H9 (cell line): Measurements from ENCODE around the gene CXCL13. TPM values are rescaled to one million over a fixed set of nuclear protein-coding genes. Genes with fewer than 3 reads are reported as not detected.

ENCODE experiments used
- DNase-seq: peaks from one replicate; pipeline ENCODE4 v3.0.0-alpha.2; 2017
- H2AFZ ChIP-seq: one replicate; pipeline ENCODE4 v1.6.1; 2013; ENCODE audit warnings: mild to moderate bottlenecking, low read length, control low read depth, moderate library complexity
- H2AK5ac ChIP-seq: 2 replicates; pipeline ENCODE4 v1.6.1; 2013; ENCODE audit warnings: low read length, control low read depth, mixed read lengths; ENCODE audit not compliant: insufficient read length
- H2BK120ac ChIP-seq: one replicate; pipeline ENCODE4 v1.6.1; 2013; ENCODE audit warnings: low read depth, mild to moderate bottlenecking, low read length, control low read depth, inconsistent platforms; ENCODE audit not compliant: poor library complexity, severe bottlenecking
- H2BK12ac ChIP-seq: 2 replicates; pipeline ENCODE4 v1.6.1; 2013; ENCODE audit warnings: low read length, control low read depth, mixed read lengths, low read depth; ENCODE audit not compliant: insufficient read length
- H2BK15ac ChIP-seq: 2 replicates; pipeline ENCODE4 v1.6.1; 2013; ENCODE audit warnings: low read depth, low read length, control low read depth
- H2BK20ac ChIP-seq: one replicate; pipeline ENCODE4 v1.6.1; 2013; ENCODE audit warnings: low read depth, mild to moderate bottlenecking, low read length, control low read depth, inconsistent platforms; ENCODE audit not compliant: poor library complexity, severe bottlenecking
- H2BK5ac ChIP-seq: 2 replicates; pipeline ENCODE4 v1.6.1; 2013; ENCODE audit warnings: low read length, control low read depth, mixed read lengths; ENCODE audit not compliant: insufficient read length
- H3K14ac ChIP-seq: 2 replicates; pipeline ENCODE4 v1.6.1; 2013; ENCODE audit warnings: low read length, control low read depth; ENCODE audit not compliant: insufficient read depth
- H3K18ac ChIP-seq: 2 replicates; pipeline ENCODE4 v1.6.1; 2013; ENCODE audit warnings: low read depth, mild to moderate bottlenecking, mixed read lengths, low read length, control low read depth; ENCODE audit not compliant: insufficient read length
- H3K23ac ChIP-seq: 2 replicates; pipeline ENCODE4 v1.6.1; 2013; ENCODE audit warnings: low read length, control low read depth, mixed read lengths, low read depth; ENCODE audit not compliant: insufficient read length
- H3K23me2 ChIP-seq: 2 replicates; pipeline ENCODE4 v1.6.1; 2013; ENCODE audit warnings: low read depth, mild to moderate bottlenecking, mixed read lengths, low read length, control low read depth; ENCODE audit not compliant: insufficient read length, poor library complexity, severe bottlenecking
- H3K27ac ChIP-seq: 2 replicates; pipeline ENCODE4 v1.5.1; 2013; ENCODE audit warnings: low read length, control low read depth, mixed read lengths, low read depth; ENCODE audit not compliant: insufficient read length
- H3K27me3 ChIP-seq: 2 replicates; pipeline ENCODE4 v1.6.1; 2013; ENCODE audit warnings: low read length, control low read depth, inconsistent platforms; ENCODE audit not compliant: insufficient read depth
- H3K4ac ChIP-seq: 2 replicates; pipeline ENCODE4 v1.6.1; 2013; ENCODE audit warnings: low read depth, mild to moderate bottlenecking, control low read depth, inconsistent platforms, low read length, moderate library complexity
- H3K4me1 ChIP-seq: 2 replicates; pipeline ENCODE4 v1.6.1; 2013; ENCODE audit warnings: low read length, control low read depth, inconsistent platforms; ENCODE audit not compliant: insufficient read depth
- H3K4me2 ChIP-seq: 2 replicates; pipeline ENCODE4 v1.6.1; 2013; ENCODE audit warnings: low read length, control low read depth, mixed read lengths; ENCODE audit not compliant: insufficient read length, insufficient read depth
- H3K56ac ChIP-seq: 2 replicates; pipeline ENCODE4 v1.6.1; 2013; ENCODE audit warnings: low read depth, mild to moderate bottlenecking, mixed read lengths, low read length, control low read depth; ENCODE audit not compliant: insufficient read length
- H3K79me1 ChIP-seq: 2 replicates; pipeline ENCODE4 v1.6.1; 2013; ENCODE audit warnings: low read depth, mild to moderate bottlenecking, moderate library complexity, low read length, control low read depth, inconsistent platforms; ENCODE audit not compliant: insufficient read depth, poor library complexity, severe bottlenecking
- H3K79me2 ChIP-seq: 2 replicates; pipeline ENCODE4 v1.6.1; 2013; ENCODE audit warnings: low read length, control low read depth, inconsistent platforms; ENCODE audit not compliant: insufficient read depth
- H3K9ac ChIP-seq: 2 replicates; pipeline ENCODE4 v1.6.1; 2013; ENCODE audit warnings: low read length, control low read depth, mixed read lengths; ENCODE audit not compliant: insufficient read length; ENCODE audit errors: extremely low read depth
- H3K9me3 ChIP-seq: one replicate; pipeline ENCODE4 v1.6.1; 2013; ENCODE audit warnings: low read depth, low read length, inconsistent platforms; ENCODE audit not compliant: control insufficient read depth
- H3T11ph ChIP-seq: one replicate; pipeline ENCODE4 v1.6.1; 2013; ENCODE audit warnings: mild to moderate bottlenecking, low read length, control low read depth, inconsistent platforms
- H4K20me1 ChIP-seq: one replicate; pipeline ENCODE4 v1.6.1; 2013; ENCODE audit not compliant: control insufficient read depth, insufficient read length, insufficient read depth
- H4K5ac ChIP-seq: 2 replicates; pipeline ENCODE4 v1.6.1; 2013; ENCODE audit warnings: low read depth, mild to moderate bottlenecking, mixed read lengths, low read length, control low read depth; ENCODE audit not compliant: insufficient read length
- H4K8ac ChIP-seq: replicated peaks from 2 replicates; pipeline ENCODE4 v1.6.1; 2013; ENCODE audit warnings: low read length, control low read depth, mixed read lengths, low read depth; ENCODE audit not compliant: insufficient read length
- H4K91ac ChIP-seq: 2 replicates; pipeline ENCODE4 v1.6.1; 2013; ENCODE audit warnings: low read depth, mild to moderate bottlenecking, moderate library complexity, mixed read lengths, low read length, control low read depth; ENCODE audit not compliant: insufficient read length
- H3K27ac Mint-ChIP-seq, 3 experiments: 2 replicates in 2 of 3; 3 replicates in 1 of 3; pipeline ENCODE4 v1.8.0; 2020 to 2021; ENCODE audit warnings: mixed read lengths in 3 of 3, mild to moderate bottlenecking in 1 of 3, moderate library complexity in 1 of 3
- H3K27me3 Mint-ChIP-seq: 2 replicates; pipeline ENCODE4 v1.8.0; 2021; ENCODE audit warnings: low read depth, mild to moderate bottlenecking, moderate library complexity, mixed read lengths
- H3K36me3 Mint-ChIP-seq, 3 experiments: 2 replicates in 2 of 3; 3 replicates in 1 of 3; pipeline ENCODE4 v1.8.0; 2020 to 2021; ENCODE audit warnings: low read depth in 3 of 3, mixed read lengths in 3 of 3; ENCODE audit not compliant: insufficient read depth in 1 of 3
- H3K4me1 Mint-ChIP-seq, 2 experiments: 2 replicates each; pipeline ENCODE4 v1.8.0; 2020; ENCODE audit warnings: mixed read lengths in 2 of 2
- H3K4me3 Mint-ChIP-seq, 2 experiments: 2 replicates in 1 of 2; 3 replicates in 1 of 2; pipeline ENCODE4 v1.8.0; 2020 to 2021; ENCODE audit warnings: mild to moderate bottlenecking in 2 of 2, mixed read lengths in 2 of 2, moderate library complexity in 1 of 2
- H3K9me3 Mint-ChIP-seq, 2 experiments: 2 replicates in 1 of 2; 3 replicates in 1 of 2; pipeline ENCODE4 v1.8.0; 2020; ENCODE audit warnings: mild to moderate bottlenecking in 2 of 2, mixed read lengths in 2 of 2, moderate library complexity in 1 of 2
- WGBS: extraction: QIAGEN DNeasy Blood & Tissue Kit; methylation state at CpG from one replicate; pipeline ENCODE4 v1.1.7; 2013; ENCODE audit warnings: missing lambda C conversion rate, low lambda C conversion rate, mixed read lengths; ENCODE audit not compliant: insufficient read length; ENCODE audit errors: extremely low coverage; 5-methylcytosine and 5-hydroxymethylcytosine counted together
- total RNA-seq: library from RNA; stranded (reverse); gene quantifications from 2 replicates; pipeline ENCODE4 v1.2.1, GENCODE V29; 2021
- TF ChIP-seq, protein P1 (sequence below): fragments of 200-600 bp; sonication (generic); conservative IDR thresholded peaks from 3 replicates; pipeline ENCODE4 v1.8.0; 2021; ENCODE audit warnings: antibody characterized with exemption, mild to moderate bottlenecking

The CXCL13 gene
- total RNA-seq, 1 experiment from 2014 or later, result not detected

- Histone ChIP-seq H3K14ac (no peak overlapping the region), H4K8ac (no peak overlapping the region), H4K20me1 (no peaks in the 10 kb centered on the region), H3K4me2 (no peak overlapping the region), H4K5ac (no peak overlapping the region), H3K9ac (no peak overlapping the region), H3K23ac (no peak overlapping the region), H3K79me2 (no peaks in the 10 kb centered on the region), H2AK5ac (no peak overlapping the region), H3T11ph (no peak overlapping the region), H3K4me1 (peaks cover 4% of the 10 kb centered on the region; the same call in 1 of the 2 replicates), H4K91ac (no peak overlapping the region), H3K56ac (no peak overlapping the region), H3K27ac (no peak overlapping the region), H2AFZ (no peak overlapping the region), H2BK15ac (no peak overlapping the region), H3K18ac (no peak overlapping the region), H3K4ac (no peak overlapping the region), H3K79me1 (no peaks in the 10 kb centered on the region), H3K9me3 (no peaks in the 10 kb centered on the region), H2BK120ac (no peak overlapping the region), H2BK12ac (no peak overlapping the region), H2BK20ac (no peak overlapping the region), H3K23me2 (no peaks in the 10 kb centered on the region), H2BK5ac (no peak overlapping the region), H3K27me3 (no peaks in the 10 kb centered on the region)
- no CpG with 5 or more reads among the region's 7 CpGs for WGBS
- Mint-ChIP-seq H3K9me3 (no peaks in the 10 kb centered on the region), H3K4me1 (peaks cover 2 to 5% of the 10 kb centered on the region in 2 experiments; a peak in 3 of 4 replicates), H3K4me3 (no peak overlapping the region), H3K36me3 (no peaks in the 10 kb centered on the region), H3K27ac (no peak overlapping the region), H3K27me3 (no peaks in the 10 kb centered on the region)
- DNase-seq, result no peak
- TF ChIP-seq, protein P1, sequence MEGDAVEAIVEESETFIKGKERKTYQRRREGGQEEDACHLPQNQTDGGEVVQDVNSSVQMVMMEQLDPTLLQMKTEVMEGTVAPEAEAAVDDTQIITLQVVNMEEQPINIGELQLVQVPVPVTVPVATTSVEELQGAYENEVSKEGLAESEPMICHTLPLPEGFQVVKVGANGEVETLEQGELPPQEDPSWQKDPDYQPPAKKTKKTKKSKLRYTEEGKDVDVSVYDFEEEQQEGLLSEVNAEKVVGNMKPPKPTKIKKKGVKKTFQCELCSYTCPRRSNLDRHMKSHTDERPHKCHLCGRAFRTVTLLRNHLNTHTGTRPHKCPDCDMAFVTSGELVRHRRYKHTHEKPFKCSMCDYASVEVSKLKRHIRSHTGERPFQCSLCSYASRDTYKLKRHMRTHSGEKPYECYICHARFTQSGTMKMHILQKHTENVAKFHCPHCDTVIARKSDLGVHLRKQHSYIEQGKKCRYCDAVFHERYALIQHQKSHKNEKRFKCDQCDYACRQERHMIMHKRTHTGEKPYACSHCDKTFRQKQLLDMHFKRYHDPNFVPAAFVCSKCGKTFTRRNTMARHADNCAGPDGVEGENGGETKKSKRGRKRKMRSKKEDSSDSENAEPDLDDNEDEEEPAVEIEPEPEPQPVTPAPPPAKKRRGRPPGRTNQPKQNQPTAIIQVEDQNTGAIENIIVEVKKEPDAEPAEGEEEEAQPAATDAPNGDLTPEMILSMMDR, result no peak
Measured at GRCh38 chr4:77593101-77593500, 12.5 kb upstream of the CXCL13 start.
